ENCODE data around the gene FAM216B. TPM values are rescaled to one million over a fixed set of nuclear protein-coding genes. Genes with fewer than 3 reads are reported as not detected.

FAM216B gene
- total and polyA plus RNA-seq, 10 of the 15 experiments (the other 5 are each of a cell fraction or from before 2014, with no cell fraction given) = not detected

- no peak for ATAC-seq
- ChIA-PET RAD21 (ENCODE audit: unreplicated experiment) (no interaction called here), POLR2A (no interaction called here), SMC1A (ENCODE audit: uncharacterized antibody, unreplicated experiment) (interaction anchor here (2.0 kb wide), 1 partner anchor 11 kb away, joined by 8 read pairs; no protein-coding TSS in a partner anchor), CTCF (no interaction called here)
- Histone ChIP-seq H3K79me2 (ENCODE audit: control insufficient read depth, insufficient read depth, low read length) (no peaks in the 10 kb centered on the region), H2AFZ (ENCODE audit: control insufficient read depth, low read depth, low read length) (no peak overlapping the region), H3K9ac (ENCODE audit: control insufficient read depth, insufficient read depth, low read length) (no peak overlapping the region), H4K20me1 (ENCODE audit: control insufficient read depth, insufficient read depth) (no peaks in the 10 kb centered on the region), H3K36me3 (ENCODE audit: control insufficient read depth in 2 of 2, insufficient read depth in 2 of 2, low read length in 1 of 2) (no peaks in the 10 kb centered on the region), H3K27ac (ENCODE audit: control insufficient read depth, insufficient read depth) (no peak overlapping the region), H3K4me2 (ENCODE audit: control insufficient read depth, insufficient read depth) (no peak overlapping the region), H3K4me1 (ENCODE audit: control insufficient read depth, insufficient read depth, low read length) (no peaks in the 10 kb centered on the region), H3K27me3 (replicated peaks in 1 of 2; ENCODE audit: control insufficient read depth in 2 of 2, insufficient read depth in 2 of 2, low read length in 1 of 2) (no peaks in the 10 kb centered on the region), H3K9me3 (replicated peaks; ENCODE audit: control insufficient read depth, insufficient read depth, low read length) (peaks cover 2% of the 10 kb centered on the region; the same call in 1 of the 3 replicates), H3K4me3 (no peak overlapping the region)
- no TSS peak for BruUV-seq (replicated peaks)
- TF ChIP-seq PBX3 (IDR thresholded peaks at IDR 0.05; ENCODE audit: insufficient replicate concordance, low read depth, low read length) = no peak
- TF ChIP-seq CHD2 (IDR thresholded peaks at IDR 0.05; ENCODE audit: borderline replicate concordance, low read depth, low read length) = no peak
- no peak for TF ChIP-seq SIX5 (IDR thresholded peaks at IDR 0.05; ENCODE audit: low read depth, low read length, severe bottlenecking)
- no peak for TF ChIP-seq IKZF1 (conservative IDR thresholded peaks at IDR 0.05)
- TF ChIP-seq RELA (IDR thresholded peaks at IDR 0.05; ENCODE audit: borderline replicate concordance, partially characterized antibody) = no peak
- TF ChIP-seq ZBED1 (IDR thresholded peaks at IDR 0.05; ENCODE audit: borderline replicate concordance) = no peak
- no peak for TF ChIP-seq IKZF2 (IDR thresholded peaks at IDR 0.05)
- no peak for TF ChIP-seq JUNB (IDR thresholded peaks at IDR 0.05)
- no peak for TF ChIP-seq STAT3 (IDR thresholded peaks at IDR 0.05; ENCODE audit: low read depth, low read length)
- TF ChIP-seq MYC (IDR thresholded peaks at IDR 0.05; ENCODE audit: insufficient read depth, insufficient read length, insufficient replicate concordance, low read length, severe bottlenecking) = no peak
- TF ChIP-seq JUND (IDR thresholded peaks at IDR 0.05; ENCODE audit: low read depth, low read length) = no peak
- no peak for TF ChIP-seq SREBF2 (IDR thresholded peaks at IDR 0.05; ENCODE audit: low read length)
- no peak for TF ChIP-seq BCL3 (IDR thresholded peaks at IDR 0.05; ENCODE audit: borderline replicate concordance, insufficient read depth, low read depth, low read length, poor library complexity, severe bottlenecking)
- TF ChIP-seq CREB1 (IDR thresholded peaks at IDR 0.05; ENCODE audit: low read depth) = no peak
- TF ChIP-seq SMAD5 (IDR thresholded peaks at IDR 0.05; ENCODE audit: low read depth) = no peak
- in situ Hi-C loops (cut with MboI) = no loop called here
- no peak for FAIRE-seq
- intact Hi-C loops (cut with micrococcal nuclease; ENCODE audit: unreplicated experiment) = no loop called here
- WGBS (ENCODE audit: insufficient coverage, insufficient replicate concordance, low lambda C conversion rate, missing lambda C conversion rate) = 39% methylated on average over 6 of the region's 6 CpGs
- DNase-seq (ENCODE audit: low read depth, low spot score) = no peak
These were observed 16.7 kb downstream of the FAM216B start for GRCh38 chr13:42798118-42798517.

All from GM12878 (cell line).